ENCODE results near the gene CES2.
A peak's percentile ranks its signal among the peaks of the same experiment; 100 is the strongest.
"Not testable (repeated sequence)": the region's sequence is repeated elsewhere in the genome, so short reads cannot be mapped to it uniquely, and the experiment has no call there.

The CES2 gene

DNA sequence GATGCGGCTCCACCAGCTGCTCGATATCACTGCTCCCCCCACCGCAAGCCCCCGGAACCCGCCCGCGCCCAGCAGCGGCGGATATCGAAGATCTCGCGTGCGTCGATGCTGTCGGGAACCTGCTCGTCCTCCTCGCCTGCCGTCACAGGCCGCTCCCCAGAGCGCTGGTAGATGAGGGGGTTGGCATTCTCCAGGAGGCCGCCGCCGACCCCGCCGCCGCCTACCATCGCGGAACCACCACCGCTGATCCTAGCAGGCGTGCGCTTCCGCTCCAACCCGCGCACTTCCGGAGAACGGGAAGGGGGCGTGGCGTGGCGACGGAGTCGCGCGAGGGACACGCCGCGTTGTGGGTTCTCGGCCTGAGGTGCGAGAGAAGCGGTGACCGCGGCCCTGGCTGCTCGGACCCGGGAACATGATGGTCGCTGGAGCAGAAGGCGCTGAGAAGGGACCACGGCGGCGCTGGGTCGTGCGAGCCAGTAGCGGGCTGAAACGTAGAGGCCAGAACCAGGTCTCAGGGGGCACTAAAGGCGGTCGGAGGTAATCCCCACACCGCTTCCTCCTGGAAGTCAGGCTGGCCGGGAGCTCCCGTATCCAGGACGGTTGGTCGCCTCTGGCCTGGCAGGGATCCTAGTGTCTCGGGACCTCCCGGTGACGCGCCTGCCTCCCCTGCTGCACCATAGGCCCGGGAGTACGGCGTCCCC lies 1.0 kb upstream of the CES2 start, which contains the start of gene CIAO2B:
Gene CIAO2B (minus strand): TSS at position 265 of the 701 bp plus-strand sequence. CDS start 38 bp downstream, at position 227.
- Histone ChIP-seq H3K9ac (ENCODE audit: low read depth in 1 of 2, low read length in 2 of 2) (peak within 1 kb of the TSS; percentile 99 to 100), H3K4me1 (ENCODE audit: control insufficient read depth in 1 of 2, insufficient read depth in 2 of 2, low read length in 2 of 2) (peaks cover 47 to 73% of the 10 kb centered on the region in 2 donors), H3K36me3 (ENCODE audit: control insufficient read depth in 1 of 2, insufficient read depth in 2 of 2, low read length in 2 of 2) (peaks cover 19 to 29% of the 10 kb centered on the region in 2 donors), H3K4me3 (ENCODE audit: low read depth in 1 of 2, low read length in 2 of 2) (peak within 1 kb of the TSS; percentile 99 to 100), H3K27me3 (ENCODE audit: control insufficient read depth in 1 of 2, insufficient read depth in 2 of 2, low read length in 2 of 2) (no peaks in the 10 kb centered on the region), H3K9me3 (ENCODE audit: control insufficient read depth in 1 of 2, low read length in 2 of 2) (no peaks in the 10 kb centered on the region), H3K27ac (ENCODE audit: low read depth, low read length) (peak within 1 kb of the TSS; percentile 95)

- Histone ChIP-seq H3K9ac (ENCODE audit: low read depth in 1 of 2, low read length in 2 of 2) (peak overlapping the region; percentile 99 to 100), H3K36me3 (ENCODE audit: control insufficient read depth in 1 of 2, insufficient read depth in 2 of 2, low read length in 2 of 2) (peaks cover 25 to 35% of the 10 kb centered on the region in 2 donors), H3K4me3 (ENCODE audit: low read depth in 1 of 2, low read length in 2 of 2) (peak overlapping the region; percentile 99 to 100), H3K4me1 (ENCODE audit: control insufficient read depth in 1 of 2, insufficient read depth in 2 of 2, low read length in 2 of 2) (peaks cover 49 to 73% of the 10 kb centered on the region in 2 donors), H3K27ac (ENCODE audit: low read depth, low read length) (peak overlapping the region; percentile 95)
- H3K27me3 ChIP-seq (ENCODE audit: control insufficient read depth in 1 of 2, insufficient read depth in 2 of 2, low read length in 2 of 2); H3K9me3 ChIP-seq (ENCODE audit: control insufficient read depth in 1 of 2, low read length in 2 of 2): not testable (repeated sequence)
Measured at GRCh38 chr16:66934839-66935313, 440 bp upstream of the CES2 start.

DNA sequence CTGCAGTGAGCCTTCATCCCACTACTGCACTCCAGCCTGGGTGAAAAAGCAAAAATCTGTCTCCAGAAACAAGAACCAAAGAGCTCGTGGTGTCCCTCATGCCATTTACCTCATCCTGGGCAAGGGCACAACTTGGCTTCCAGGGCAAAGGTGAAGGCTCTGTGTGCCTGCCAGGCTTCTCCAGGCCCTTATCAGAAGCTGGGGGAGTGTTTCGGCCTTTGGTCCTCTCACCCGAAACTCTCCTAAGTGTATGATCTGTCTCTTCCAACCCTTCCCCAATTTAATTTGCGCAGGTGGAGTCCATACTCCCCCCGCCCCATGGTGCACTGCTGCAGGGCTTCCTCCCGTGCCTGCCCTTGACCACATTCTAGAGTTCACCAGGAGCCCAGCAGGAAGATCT lies 1.1 kb downstream of the CES2 start:
- H3K4me3 ChIP-seq (ENCODE audit: low read depth in 1 of 2, low read length in 2 of 2): peak overlapping the region; percentile 99 to 100
- H3K36me3 ChIP-seq (ENCODE audit: control insufficient read depth in 1 of 2, insufficient read depth in 2 of 2, low read length in 2 of 2): peaks cover 41 to 51% of the 10 kb centered on the region in 2 donors
- peak overlapping the region; percentile 92 for H3K27ac ChIP-seq (ENCODE audit: low read depth, low read length)

DNA sequence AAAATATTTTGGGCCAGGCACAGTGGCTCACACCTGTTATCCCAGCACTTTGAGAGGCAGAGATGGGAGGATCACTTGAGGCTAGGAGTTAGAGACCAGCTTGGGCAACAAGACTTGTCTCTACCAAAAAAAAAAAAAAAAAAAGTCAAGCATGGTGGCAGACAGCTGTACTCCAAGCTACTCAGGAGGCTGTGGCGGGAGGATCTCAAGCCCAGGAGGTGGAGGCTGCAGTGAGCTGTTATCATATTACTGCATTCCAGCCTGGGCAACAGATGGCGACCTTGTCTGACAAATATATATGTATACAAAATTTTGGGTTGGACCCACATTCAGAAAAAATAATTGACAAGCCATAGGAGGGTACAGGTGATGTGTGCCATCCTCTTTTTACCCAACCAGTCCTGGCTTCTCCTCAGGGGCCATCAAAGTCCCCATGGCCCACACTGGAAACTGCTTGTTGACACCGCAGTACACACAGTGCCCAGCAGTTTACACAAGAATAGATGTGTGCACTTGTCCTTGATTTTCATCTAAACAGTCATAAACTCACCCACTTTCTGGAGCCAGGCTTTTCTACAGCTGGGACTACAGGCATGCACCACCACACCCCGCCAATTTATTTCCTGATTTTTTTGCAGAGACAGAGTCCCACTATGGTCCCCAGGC lies 1.7 kb downstream of the CES2 start:
- peaks cover 46 to 56% of the 10 kb centered on the region in 2 donors for H3K36me3 ChIP-seq (ENCODE audit: control insufficient read depth in 1 of 2, insufficient read depth in 2 of 2, low read length in 2 of 2)
- H3K27ac ChIP-seq (ENCODE audit: low read depth, low read length): peak overlapping the region; percentile 32
- H3K9me3 ChIP-seq (ENCODE audit: control insufficient read depth in 1 of 2, low read length in 2 of 2): no peaks in the 10 kb centered on the region
- peaks cover 39 to 82% of the 10 kb centered on the region in 2 donors for H3K4me1 ChIP-seq (ENCODE audit: control insufficient read depth in 1 of 2, insufficient read depth in 2 of 2, low read length in 2 of 2)
- H3K27me3 ChIP-seq (ENCODE audit: control insufficient read depth in 1 of 2, insufficient read depth in 2 of 2, low read length in 2 of 2): no peaks in the 10 kb centered on the region
- H3K9ac ChIP-seq (ENCODE audit: low read depth in 1 of 2, low read length in 2 of 2): peak overlapping the region; percentile 44 to 57
- H3K4me3 ChIP-seq (ENCODE audit: low read depth in 1 of 2, low read length in 2 of 2): peak overlapping the region; percentile 99 to 100

More for the DNA sequence above, 1.1 kb downstream of the CES2 start:
- peak overlapping the region; percentile 99 to 100 for H3K9ac ChIP-seq (ENCODE audit: low read depth in 1 of 2, low read length in 2 of 2)
- H3K9me3 ChIP-seq (ENCODE audit: control insufficient read depth in 1 of 2, low read length in 2 of 2): no peaks in the 10 kb centered on the region
- no peaks in the 10 kb centered on the region for H3K27me3 ChIP-seq (ENCODE audit: control insufficient read depth in 1 of 2, insufficient read depth in 2 of 2, low read length in 2 of 2)
- peaks cover 41 to 80% of the 10 kb centered on the region in 2 donors for H3K4me1 ChIP-seq (ENCODE audit: control insufficient read depth in 1 of 2, insufficient read depth in 2 of 2, low read length in 2 of 2)

DNA sequence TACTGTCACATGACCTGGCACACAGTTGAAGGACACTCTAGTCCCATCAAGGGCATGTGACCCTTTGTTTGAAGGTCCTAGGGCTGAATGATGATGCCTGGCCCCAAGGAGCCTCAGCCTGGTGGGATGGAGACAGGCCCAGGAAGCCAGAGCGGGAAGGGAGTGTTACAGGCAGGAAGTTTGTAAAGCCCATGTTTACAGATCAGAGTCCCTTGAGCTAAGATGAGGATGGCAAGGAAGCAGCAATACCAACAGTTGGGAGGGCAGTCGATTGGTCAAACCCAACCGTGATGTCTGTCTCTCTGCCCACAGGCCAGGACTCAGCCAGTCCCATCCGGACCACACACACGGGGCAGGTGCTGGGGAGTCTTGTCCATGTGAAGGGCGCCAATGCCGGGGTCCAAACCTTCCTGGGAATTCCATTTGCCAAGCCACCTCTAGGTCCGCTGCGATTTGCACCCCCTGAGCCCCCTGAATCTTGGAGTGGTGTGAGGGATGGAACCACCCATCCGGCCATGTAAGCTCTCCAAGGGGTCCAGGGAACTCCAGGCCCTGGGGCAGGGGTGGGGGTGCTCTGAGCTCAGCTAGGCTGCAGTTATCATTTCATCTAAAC lies 2.5 kb downstream of the CES2 start:
- H3K9ac ChIP-seq (ENCODE audit: low read depth in 1 of 2, low read length in 2 of 2): peak overlapping the region; percentile 44 to 57
- H3K9me3 ChIP-seq (ENCODE audit: control insufficient read depth in 1 of 2, low read length in 2 of 2): no peaks in the 10 kb centered on the region
- H3K27me3 ChIP-seq (ENCODE audit: control insufficient read depth in 1 of 2, insufficient read depth in 2 of 2, low read length in 2 of 2): no peaks in the 10 kb centered on the region
- H3K4me1 ChIP-seq (ENCODE audit: control insufficient read depth in 1 of 2, insufficient read depth in 2 of 2, low read length in 2 of 2): peaks cover 31 to 75% of the 10 kb centered on the region in 2 donors
- no peak overlapping the region for H3K27ac ChIP-seq (ENCODE audit: low read depth, low read length)
- H3K4me3 ChIP-seq (ENCODE audit: low read depth in 1 of 2, low read length in 2 of 2): peak overlapping the region; percentile 99 to 100
- H3K36me3 ChIP-seq (ENCODE audit: control insufficient read depth in 1 of 2, insufficient read depth in 2 of 2, low read length in 2 of 2): peaks cover 53 to 60% of the 10 kb centered on the region in 2 donors

- Histone ChIP-seq H3K27ac (ENCODE audit: low read depth, low read length) (no peak overlapping the region), H3K9ac (ENCODE audit: low read depth in 1 of 2, low read length in 2 of 2) (no peak overlapping the region), H3K27me3 (ENCODE audit: control insufficient read depth in 1 of 2, insufficient read depth in 2 of 2, low read length in 2 of 2) (no peaks in the 10 kb centered on the region), H3K4me3 (ENCODE audit: low read depth in 1 of 2, low read length in 2 of 2) (no peak overlapping the region), H3K36me3 (ENCODE audit: control insufficient read depth in 1 of 2, insufficient read depth in 2 of 2, low read length in 2 of 2) (peaks cover 65 to 76% of the 10 kb centered on the region in 2 donors), H3K4me1 (ENCODE audit: control insufficient read depth in 1 of 2, insufficient read depth in 2 of 2, low read length in 2 of 2) (peaks cover 24 to 64% of the 10 kb centered on the region in 2 donors), H3K9me3 (ENCODE audit: control insufficient read depth in 1 of 2, low read length in 2 of 2) (no peaks in the 10 kb centered on the region)
Measured at GRCh38 chr16:66939366-66939765, 4.0 kb downstream of the CES2 start.

GRCh38 chr16:66940236-66940635 lies 4.9 kb downstream of the CES2 start:
- Histone ChIP-seq H3K9ac (ENCODE audit: low read depth in 1 of 2, low read length in 2 of 2) (no peak overlapping the region), H3K4me3 (ENCODE audit: low read depth in 1 of 2, low read length in 2 of 2) (no peak overlapping the region), H3K4me1 (ENCODE audit: control insufficient read depth in 1 of 2, insufficient read depth in 2 of 2, low read length in 2 of 2) (peaks cover 24 to 61% of the 10 kb centered on the region in 2 donors), H3K9me3 (ENCODE audit: control insufficient read depth in 1 of 2, low read length in 2 of 2) (no peaks in the 10 kb centered on the region), H3K27ac (ENCODE audit: low read depth, low read length) (no peak overlapping the region), H3K36me3 (ENCODE audit: control insufficient read depth in 1 of 2, insufficient read depth in 2 of 2, low read length in 2 of 2) (peaks cover 65 to 76% of the 10 kb centered on the region in 2 donors), H3K27me3 (ENCODE audit: control insufficient read depth in 1 of 2, insufficient read depth in 2 of 2, low read length in 2 of 2) (no peaks in the 10 kb centered on the region)

DNA sequence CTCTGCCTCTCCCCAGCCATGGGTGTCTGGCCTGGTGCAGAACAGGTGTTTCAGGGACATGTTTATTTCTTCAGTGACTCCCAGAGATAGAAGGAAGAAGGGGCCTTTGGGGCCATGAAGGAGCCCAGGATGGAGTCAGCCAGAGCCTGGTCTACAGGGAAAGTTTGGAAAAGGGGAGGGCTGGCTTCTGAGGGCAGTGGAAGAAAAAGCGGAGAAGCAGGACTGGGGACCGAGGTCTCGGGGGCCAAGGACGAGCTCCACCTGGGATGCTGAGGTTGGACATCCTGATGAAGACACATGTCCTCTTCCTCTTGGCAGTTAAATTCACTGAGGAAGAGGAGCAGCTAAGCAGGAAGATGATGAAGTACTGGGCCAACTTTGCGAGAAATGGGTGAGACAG lies 7.7 kb downstream of the CES2 start:
- peaks cover 59 to 64% of the 10 kb centered on the region in 2 donors for H3K36me3 ChIP-seq (ENCODE audit: control insufficient read depth in 1 of 2, insufficient read depth in 2 of 2, low read length in 2 of 2)

DNA sequence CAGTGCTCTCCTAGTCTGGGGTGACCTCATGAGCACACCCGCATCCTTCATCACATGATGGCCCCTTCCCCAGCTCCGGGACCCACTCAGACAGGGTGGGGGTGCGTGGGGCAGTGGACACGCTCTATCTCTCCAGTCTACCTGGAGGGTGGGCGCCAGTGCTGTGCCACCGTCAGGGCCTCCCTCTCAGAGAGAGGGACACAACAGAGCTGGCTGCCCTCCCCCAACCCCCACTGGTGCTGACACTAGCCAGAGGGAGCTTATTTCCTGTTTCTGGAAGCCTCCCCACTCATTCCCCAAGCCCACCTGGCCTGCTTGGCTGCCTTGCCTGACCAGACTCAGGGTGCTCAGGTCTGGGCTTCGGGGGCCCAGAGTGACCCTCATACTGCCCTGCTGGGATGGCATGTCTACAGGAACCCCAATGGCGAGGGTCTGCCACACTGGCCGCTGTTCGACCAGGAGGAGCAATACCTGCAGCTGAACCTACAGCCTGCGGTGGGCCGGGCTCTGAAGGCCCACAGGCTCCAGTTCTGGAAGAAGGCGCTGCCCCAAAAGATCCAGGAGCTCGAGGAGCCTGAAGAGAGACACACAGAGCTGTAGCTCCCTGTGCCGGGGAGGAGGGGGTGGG lies 8.2 kb downstream of the CES2 start:
- H3K9ac ChIP-seq (ENCODE audit: low read depth in 1 of 2, low read length in 2 of 2): no peak overlapping the region
- H3K36me3 ChIP-seq (ENCODE audit: control insufficient read depth in 1 of 2, insufficient read depth in 2 of 2, low read length in 2 of 2): peaks cover 53 to 59% of the 10 kb centered on the region in 2 donors
- no peaks in the 10 kb centered on the region for H3K27me3 ChIP-seq (ENCODE audit: control insufficient read depth in 1 of 2, insufficient read depth in 2 of 2, low read length in 2 of 2)
- no peak overlapping the region for H3K4me3 ChIP-seq (ENCODE audit: low read depth in 1 of 2, low read length in 2 of 2)
- peaks cover 8 to 40% of the 10 kb centered on the region in 2 donors for H3K4me1 ChIP-seq (ENCODE audit: control insufficient read depth in 1 of 2, insufficient read depth in 2 of 2, low read length in 2 of 2)
- no peaks in the 10 kb centered on the region for H3K9me3 ChIP-seq (ENCODE audit: control insufficient read depth in 1 of 2, low read length in 2 of 2)
- H3K27ac ChIP-seq (ENCODE audit: low read depth, low read length): no peak overlapping the region

More for the DNA sequence above, 7.7 kb downstream of the CES2 start:
- no peak overlapping the region for H3K4me3 ChIP-seq (ENCODE audit: low read depth in 1 of 2, low read length in 2 of 2)
- H3K27ac ChIP-seq (ENCODE audit: low read depth, low read length): no peak overlapping the region
- H3K9me3 ChIP-seq (ENCODE audit: control insufficient read depth in 1 of 2, low read length in 2 of 2): no peaks in the 10 kb centered on the region
- no peaks in the 10 kb centered on the region for H3K27me3 ChIP-seq (ENCODE audit: control insufficient read depth in 1 of 2, insufficient read depth in 2 of 2, low read length in 2 of 2)
- H3K9ac ChIP-seq (ENCODE audit: low read depth in 1 of 2, low read length in 2 of 2): no peak overlapping the region
- peaks cover 14 to 42% of the 10 kb centered on the region in 2 donors for H3K4me1 ChIP-seq (ENCODE audit: control insufficient read depth in 1 of 2, insufficient read depth in 2 of 2, low read length in 2 of 2)

Measured in duodenal mucosa (tissue), 2 donors.